NCI-H146 treated with DMSO at 0.1 percent for 48 hours (cell line): ENCODE measurements around the gene VWA3B.
"Not testable (repeated sequence)": the region's sequence is repeated elsewhere in the genome, so short reads cannot be mapped to it uniquely, and the experiment has no call there.

Experiments
- DNase-seq: peaks from one replicate; lab custom pipeline; 2025; ENCODE audit not compliant: unreplicated experiment; lab: John Stamatoyannopoulos, UW

The VWA3B gene

DNA sequence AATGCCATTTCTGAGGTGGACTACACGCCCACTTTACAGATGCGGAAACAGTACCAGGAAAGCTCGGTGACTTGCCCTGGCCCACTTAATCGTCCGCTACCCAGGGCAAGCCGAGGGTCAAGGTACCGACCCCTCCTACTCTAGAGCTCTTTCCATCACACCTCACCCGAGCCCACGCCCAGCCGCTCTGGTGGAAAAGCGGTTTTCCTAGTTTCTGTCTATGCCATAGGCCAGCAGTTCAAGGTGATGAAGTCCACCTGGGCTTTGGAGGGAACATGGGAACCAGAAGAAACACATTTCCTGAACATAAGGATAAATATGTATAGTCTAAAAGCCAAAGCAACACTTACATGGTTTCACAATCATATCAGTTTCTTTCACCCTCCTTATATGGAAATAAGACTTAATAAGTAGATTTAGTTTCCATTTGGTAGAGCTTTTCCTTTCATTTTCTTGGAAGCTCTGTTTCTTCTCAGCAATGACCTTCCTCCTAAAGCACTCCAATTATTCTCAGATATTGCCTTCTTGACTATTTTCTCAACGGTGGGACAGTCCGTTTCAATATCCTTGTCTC, 567 bp downstream of the VWA3B start:
- DNase-seq = no peak

DNA sequence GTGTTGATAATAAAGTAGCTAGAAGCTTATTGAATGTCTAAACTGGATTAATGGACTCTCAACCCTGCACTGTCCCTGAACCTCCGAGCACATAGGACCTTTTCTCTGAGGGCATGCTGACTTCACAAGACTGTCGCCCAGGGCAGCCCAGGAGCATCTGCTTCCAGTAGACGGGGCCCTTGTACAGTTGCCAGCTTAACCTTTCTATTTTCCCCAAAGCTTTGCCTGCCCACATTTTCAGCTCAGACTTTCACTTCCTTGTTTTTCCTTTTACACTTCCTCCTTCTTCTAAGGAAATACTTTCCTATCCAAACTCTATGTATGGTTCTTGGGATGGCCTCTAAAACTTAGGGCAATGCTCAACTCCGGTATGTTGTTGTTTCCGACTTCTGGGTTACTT, 1.3 kb downstream of the VWA3B start:
- DNase-seq = no peak

DNA sequence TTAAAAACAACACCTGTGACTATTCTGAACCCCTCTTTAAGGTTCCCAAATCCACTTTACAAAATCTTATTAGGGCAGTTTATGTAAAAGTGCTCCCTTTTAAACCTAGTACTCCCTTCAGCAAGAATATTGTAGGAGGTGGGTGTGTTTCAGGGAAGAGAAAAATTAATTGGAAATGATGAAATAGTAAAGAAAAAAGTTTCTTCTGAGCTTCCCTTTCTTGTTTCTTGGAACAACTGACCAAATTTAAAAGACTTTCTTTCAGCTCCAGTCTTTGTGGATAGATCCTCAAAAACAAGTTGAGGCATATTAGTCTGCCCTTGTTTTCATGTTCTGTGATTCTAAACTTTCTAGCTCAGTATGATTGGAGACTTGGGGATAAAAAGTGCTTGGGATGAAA, 3.0 kb downstream of the VWA3B start:
- DNase-seq = no peak

DNA sequence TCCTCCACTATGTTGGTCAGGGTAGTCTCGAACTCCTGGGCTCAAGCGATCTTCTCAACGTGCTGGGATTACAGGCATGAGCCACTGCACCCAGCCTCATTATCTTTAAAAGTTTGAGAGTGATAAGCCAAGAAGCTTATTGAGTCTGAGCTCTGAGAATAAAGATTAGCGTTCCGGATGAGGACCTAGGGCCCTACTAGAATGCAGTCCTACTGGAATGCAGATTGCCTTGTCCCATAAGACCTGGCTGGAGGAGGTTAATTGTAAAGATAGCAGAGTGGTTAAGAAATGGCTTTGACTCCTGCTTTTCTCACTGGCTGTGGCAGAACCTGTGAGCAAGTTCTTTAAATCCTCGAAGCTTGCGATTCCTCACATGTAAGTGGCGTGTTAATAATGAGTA, 4.0 kb downstream of the VWA3B start:
- no peak for DNase-seq

DNA sequence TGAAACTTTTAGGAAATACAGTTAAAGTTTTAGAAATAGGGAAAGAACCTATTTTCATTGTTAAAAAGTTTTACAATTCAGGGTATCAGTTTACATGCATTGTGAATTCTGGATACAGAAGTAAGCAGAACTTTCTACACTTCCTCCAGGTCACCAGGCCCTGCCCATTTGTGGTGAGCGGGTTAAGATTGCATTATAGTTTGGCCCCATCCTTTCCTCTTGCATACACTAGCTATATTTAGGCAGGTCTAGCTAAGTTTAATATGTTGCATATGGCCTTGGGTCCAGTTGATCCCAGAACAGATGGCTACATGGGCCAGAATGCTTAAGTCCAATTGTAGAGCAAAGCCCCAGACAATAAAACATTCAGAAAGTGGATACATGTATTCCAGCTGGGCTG, 4.8 kb downstream of the VWA3B start:
- DNase-seq = no peak

DNA sequence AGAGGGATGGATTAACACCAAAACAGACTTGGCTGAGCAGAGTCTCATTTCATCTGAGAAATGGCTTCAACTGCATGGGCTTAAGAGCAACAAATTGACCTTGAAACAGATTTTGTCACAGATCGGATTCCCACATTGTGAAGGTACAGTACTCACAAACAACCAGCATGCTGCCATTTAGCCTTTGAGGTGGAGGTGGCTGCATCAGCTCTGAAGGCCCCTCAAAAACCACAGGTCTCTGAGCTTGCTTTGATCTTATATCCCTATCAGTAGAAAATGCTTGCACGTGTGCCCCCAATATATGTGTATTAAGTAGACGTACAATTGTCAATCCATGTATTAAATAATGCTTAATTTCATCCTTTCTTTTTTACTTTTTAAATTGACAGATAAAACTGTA, 6.2 kb downstream of the VWA3B start:
- DNase-seq = no peak

DNA sequence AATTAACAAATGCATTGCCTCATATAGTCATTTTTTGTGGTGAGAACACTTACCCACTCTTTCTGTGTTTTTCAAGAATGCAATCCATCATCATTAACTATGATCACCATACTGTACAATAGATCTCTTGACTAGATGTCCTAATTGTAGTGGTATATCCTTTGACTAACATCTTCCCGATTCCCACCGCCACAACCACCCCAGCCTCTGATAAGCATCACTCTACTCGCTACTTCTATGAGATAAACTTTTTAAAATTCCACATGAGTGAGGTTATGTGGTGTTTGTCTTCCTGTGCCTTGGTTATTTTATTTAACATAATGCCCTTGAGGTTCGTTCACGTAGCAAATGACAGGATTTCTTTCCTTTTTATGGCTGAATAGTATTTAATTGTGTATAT, 6.6 kb downstream of the VWA3B start:
- no peak for DNase-seq

DNA sequence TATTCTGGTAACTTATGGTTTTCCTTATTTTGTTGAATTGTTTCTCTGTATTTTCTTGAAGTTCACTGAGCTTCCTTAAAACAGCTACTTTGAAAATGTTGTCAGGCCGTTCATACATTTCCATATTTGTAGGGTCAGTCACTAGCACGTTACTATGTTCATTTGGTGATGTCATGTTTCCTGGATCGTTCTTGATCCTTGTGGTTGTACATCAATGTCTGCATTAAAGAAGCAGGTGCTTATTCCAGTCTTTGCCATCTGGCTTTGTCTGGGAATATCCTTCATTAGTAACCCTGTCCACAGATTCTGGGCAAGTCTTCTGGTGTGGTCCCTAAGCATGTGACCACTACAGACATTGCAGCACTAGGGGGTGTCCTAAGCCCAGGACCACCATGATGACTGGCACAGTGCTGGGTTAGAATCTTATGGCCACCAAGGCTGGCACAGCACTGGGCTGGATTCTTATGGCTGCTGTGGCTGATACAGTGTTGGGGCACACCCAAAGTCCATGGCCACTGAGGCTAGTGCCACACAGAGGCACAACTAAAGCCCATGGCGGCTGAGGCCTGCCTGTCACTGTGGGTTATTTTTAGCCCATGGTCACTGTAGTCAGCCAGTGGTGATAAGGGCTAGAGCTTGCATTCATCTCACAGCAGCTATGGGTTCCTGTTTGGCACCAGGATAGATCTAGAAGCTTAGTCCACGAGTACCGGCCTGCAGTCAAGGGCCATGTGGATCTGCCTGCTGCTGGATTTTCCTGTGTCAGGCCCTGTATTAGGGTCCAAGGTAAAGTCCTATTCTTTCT, 13.2 kb downstream of the VWA3B start:
- no peak for DNase-seq

DNA sequence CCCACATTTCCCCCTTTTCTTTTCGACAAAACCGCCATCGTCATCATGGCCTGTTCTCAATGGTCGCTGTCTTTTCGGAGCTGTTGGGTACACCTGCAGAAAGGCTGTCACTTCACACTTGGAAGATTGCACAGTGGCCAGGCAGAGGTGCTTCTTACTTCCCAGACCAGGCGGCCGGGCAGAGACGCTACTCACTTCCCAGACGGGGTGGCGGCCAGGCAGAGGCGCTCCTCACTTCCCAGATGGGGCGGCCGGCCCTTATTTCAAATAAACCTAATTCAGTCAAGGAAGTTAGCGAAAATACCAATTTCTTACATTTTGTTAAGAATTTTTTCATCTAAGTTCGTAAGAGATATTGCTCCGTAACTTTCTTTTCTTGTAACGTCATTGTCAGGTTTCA, 15.3 kb downstream of the VWA3B start:
- DNase-seq = not testable (repeated sequence)

DNA sequence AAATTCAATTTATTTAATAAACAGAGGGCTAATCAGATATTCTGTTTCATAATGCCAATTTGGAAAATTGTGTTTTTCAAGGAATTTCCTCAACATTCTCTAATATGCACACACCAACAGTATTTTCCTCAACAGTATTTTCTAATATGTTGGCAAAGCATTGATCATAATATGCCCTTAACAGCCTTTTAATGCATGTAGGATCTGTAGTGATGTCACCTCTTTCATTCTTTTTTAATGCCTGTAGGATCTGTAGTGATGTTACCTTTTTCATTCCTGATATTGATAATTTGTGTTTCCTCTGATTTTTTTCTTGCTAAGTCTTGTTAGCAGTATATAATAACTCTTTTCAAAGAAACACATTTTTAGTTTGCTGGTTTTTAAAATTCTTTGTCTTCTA, 15.9 kb downstream of the VWA3B start:
- no peak for DNase-seq

DNA sequence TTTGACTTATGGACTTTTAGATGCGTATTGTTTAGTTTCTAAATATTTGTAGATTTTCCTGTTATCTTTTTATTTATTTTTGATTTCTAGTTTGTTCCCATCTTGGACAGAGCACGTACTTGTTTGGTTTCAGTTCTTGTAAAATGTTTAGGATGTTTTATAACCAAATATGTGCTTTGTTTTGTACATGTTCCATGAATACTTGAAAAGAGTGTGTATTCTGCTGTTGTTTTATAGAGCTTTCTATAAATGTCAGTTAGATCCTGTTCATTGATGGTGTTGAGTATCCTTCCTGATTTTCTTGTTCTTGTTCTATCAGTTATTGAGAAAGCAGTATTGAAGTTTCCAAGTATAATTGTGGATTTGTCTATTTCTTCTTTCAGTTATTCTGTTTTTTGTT, 21.1 kb downstream of the VWA3B start:
- no peak for DNase-seq

DNA sequence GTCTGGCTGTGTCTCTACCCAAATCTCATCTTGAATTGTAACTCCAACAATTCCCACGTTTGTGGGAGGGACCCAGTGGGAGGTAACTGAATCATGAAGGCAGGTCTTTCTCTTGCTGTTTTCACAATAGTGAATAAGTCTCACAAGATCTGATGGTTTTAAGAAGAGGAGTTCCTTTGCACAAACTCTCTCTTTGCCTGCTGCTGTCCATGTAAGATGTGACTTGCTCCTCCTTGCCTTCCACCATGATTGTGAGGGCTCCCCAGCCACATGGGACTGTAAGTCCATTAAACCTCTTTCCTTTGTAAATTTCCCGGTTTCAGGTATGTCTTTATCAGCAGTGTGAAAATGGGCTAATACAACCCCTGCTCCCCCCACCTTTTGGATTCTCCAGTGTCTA, 23.8 kb downstream of the VWA3B start:
- no peak for DNase-seq

DNA sequence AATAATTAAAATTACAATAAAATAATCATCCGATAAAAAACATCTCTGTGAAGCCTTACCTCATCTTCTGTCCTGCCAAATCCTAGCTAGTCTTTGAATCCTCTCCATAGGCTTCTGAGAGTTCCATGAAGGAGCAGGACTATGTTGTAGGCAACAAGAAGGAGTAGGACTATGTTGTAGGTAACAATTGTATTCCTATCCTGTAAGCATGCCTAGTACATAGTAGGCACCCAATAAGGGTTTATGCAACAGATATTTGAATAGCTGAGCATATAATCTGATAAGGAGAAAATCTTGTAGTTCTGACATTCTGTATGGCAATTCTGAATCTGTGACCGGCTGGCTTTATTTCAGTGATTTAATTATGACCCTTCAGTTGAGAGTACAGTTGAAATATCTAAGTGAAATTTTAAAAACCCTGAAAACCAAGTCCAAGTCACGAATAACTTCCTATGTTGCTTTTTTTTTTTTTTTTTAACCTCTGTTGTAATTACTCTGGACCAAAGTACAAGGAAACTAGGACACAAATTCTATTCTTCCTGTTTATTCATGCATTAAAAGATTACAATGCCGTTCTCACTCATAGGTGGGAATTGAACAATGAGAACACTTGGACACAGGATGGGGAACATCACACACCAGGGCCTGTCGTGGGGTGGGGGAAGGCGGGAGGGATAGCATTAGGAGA, 27.8 kb downstream of the VWA3B start:
- no peak for DNase-seq

DNA sequence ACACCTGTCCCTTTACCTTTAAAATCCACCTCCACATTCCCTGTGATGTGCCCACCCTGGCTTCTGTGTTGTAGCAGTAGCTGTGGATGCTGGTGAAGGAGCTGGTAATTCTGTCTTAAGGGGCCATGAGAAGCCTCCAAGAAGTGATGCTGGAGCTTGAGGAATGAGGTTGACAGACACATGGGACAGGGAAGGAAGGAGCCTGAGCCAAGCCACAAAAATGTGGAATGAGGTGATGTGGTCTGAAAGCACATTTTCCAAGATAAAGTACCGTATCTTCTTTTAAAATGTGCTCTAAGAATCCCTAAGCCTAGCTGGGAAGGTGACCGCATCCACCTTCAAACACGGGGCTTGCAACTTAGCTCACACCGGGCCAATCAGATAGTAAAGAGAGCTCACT, 31.2 kb downstream of the VWA3B start:
- DNase-seq = no peak

DNA sequence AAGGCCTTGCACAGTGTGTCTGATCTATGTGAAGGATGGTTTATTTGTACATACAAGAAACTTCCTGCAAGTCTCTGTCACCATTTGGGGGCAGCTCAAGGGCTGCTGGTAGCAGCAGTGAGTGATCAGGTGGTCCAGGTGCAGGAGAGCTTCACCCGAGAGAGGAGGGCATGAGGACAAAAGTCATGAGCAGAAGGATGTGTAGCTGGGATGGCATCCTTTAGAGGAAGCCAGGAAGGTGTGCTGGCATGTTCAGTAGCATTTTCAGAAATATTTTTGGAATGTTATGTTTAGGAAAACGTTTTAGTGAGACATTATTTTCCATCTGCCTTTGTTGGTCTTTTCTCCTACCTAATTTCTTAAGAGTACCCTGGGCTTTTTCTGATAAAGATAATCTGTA, 31.9 kb downstream of the VWA3B start:
- DNase-seq = no peak

DNA sequence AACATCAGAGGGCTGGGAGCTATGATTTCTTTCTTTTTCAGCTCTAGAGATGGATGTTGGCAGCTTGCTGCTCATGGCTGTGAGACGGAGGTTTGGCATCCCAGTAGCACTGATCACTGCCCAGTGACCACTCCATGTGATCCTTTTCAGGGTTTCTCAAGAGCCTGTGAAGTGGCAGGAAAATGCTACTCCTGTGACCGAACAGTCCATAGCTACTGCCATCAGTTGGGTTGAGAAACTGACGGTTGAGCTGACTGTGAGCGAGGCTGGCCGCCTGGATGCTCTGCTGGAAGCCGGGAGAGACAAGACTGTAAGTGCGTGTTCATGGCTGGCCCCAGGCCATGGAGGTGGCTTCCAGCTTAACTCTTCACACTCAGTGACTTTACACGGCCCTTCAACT, 34.2 kb downstream of the VWA3B start:
- DNase-seq = no peak

DNA sequence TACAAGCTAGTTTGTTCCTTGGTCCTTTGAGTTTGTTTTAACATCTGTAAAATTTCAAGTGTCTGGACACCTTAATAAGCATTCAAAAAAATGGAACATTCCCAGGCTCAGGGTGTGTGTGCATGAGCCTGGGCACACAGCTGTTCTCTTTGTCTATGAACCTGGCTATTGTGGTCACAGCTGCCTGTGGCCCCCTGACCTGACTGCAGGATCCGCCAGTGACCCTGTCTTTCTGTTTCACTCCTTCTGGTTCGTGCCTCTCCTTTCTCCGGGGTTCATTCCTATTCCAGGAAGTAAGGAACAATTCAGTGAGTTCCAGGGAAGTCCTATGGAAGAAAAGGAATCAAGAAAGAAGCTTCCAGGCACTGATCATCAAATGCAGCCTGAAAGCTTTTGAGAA, 35.6 kb downstream of the VWA3B start:
- DNase-seq = no peak

DNA sequence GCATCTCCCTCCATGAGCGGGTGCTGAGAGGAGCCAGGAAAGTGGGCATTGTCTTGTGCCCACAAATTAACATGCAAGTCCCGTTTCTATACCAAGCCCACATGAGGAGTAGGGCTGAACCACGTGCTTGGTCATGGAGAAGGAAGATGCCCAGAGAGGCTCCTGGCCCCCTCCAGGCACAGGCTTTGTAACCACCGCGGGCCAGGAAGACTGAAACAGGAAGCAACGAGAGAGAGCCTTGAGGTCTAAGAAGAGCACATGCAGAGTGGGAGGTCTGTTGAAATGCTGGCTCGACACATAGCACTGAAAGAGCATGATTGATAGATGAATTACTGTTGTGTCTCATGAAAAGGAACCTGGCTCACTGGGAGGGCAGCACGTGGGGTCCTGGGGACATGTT, 36.3 kb downstream of the VWA3B start:
- no peak for DNase-seq

DNA sequence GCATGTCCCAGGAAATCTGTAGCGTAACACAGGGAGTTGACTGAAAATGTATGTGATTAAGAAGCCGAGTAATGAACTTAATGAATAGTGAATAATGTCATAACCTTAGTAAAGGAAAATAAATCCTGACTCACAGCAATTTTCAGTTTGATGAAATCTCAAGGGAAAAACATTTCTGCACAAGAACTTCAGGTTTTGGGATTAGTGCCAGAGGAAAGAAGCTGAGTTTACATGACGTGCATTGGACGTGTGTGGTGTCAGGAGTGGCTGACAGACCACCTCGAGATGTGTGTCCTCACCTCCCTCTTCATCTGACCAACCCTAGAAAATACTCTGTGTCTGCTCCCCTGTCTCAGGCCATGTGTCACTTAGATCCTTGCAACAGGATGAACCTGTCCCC, 39.1 kb downstream of the VWA3B start:
- DNase-seq = no peak

DNA sequence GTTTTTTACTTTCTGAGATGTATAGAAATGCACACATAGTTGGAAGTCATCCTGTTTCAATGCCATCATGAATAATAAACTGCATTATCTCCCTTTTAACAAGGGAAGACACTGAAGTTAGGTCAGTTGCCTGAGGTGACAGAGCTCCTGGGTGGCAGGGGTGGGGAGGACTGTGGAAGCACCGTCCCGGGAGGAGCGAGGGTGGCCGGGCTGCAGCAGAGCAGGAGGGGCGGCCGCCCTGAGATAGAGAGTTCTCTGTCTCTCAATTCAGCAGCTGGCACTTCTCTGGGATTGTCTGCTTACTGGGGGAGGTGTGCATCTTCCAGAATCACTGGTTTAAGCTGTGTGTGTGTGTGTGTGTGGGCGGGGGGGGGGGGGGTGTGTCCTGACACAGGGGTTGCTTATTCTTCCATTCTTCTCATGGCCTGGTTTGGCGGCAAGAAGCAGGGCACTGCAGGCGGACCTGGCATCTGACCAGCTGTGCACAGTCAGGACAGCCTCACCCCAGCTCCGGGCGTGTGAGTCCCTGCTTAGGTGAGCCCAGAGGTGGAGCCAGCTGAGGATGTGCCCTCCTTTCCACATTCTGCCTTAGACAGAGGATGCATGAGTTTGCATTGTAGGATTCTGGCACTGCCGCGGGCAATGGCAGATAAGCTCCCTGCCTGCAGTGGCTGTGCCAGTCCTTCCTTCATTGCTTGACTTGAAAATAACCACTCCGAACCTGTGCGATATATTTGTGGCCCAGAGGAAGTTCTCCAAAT, 40.4 kb downstream of the VWA3B start:
- DNase-seq = no peak

DNA sequence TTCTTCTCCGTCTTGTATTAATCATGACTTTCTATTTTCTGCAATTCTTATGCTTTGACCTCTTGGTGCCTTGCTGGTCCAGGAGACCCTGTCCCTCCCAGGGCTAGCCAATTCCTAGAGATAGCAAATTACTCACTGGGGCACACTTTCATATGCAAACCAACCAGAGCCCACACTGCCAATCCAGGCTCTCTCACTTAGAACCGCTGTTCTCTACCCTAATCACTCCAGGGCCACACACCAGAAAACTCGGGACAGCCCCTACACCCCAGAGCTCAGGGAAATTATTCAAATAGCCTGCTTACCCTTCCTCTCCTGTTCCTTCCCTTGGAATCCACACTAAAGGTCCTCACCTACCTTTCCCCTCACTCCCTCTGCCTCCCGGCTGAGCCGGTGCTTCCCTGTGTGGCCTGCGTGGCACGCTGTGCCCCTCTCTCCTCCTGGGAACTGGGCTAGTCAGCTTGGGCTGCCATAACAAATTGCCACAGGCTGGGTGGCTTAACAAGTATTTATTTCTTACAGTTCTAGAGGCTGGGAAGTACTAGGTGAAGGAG, 41.7 kb downstream of the VWA3B start:
- no peak for DNase-seq
